ENCODE measurements around the gene AJAP1.

The AJAP1 gene

DNA sequence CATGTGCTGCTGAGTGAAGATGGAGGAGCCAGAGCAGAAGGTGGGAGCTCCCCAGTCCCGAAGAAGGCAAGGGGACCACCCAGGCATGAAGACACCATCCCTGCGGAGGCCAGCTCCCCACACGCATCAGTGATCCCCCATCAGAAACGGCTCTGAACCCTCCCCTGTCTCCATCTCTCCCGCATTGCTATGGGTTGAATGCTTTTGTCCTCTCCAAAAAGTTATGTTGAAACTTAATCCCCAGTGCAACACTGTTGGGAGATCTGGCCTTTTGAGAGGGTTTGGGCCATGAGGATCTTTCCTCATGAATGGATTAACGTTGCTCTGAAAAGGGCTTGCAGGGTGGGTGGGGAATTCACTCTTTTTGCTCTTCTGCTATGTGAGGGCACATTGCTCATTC, 147.6 kb downstream of the AJAP1 start:
- no peak overlapping the region for H3K4me3 ChIP-seq (replicated peaks; ENCODE audit: low read depth, low read length)
- no peaks in the 10 kb centered on the region for H3K27me3 ChIP-seq (replicated peaks; ENCODE audit: control insufficient read depth, insufficient read depth, low read length)
- TF ChIP-seq, protein P1, sequence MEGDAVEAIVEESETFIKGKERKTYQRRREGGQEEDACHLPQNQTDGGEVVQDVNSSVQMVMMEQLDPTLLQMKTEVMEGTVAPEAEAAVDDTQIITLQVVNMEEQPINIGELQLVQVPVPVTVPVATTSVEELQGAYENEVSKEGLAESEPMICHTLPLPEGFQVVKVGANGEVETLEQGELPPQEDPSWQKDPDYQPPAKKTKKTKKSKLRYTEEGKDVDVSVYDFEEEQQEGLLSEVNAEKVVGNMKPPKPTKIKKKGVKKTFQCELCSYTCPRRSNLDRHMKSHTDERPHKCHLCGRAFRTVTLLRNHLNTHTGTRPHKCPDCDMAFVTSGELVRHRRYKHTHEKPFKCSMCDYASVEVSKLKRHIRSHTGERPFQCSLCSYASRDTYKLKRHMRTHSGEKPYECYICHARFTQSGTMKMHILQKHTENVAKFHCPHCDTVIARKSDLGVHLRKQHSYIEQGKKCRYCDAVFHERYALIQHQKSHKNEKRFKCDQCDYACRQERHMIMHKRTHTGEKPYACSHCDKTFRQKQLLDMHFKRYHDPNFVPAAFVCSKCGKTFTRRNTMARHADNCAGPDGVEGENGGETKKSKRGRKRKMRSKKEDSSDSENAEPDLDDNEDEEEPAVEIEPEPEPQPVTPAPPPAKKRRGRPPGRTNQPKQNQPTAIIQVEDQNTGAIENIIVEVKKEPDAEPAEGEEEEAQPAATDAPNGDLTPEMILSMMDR (IDR thresholded peaks at IDR 0.05; ENCODE audit: insufficient read depth, low read length, poor library complexity, severe bottlenecking): no peak
- H3K36me3 ChIP-seq (ENCODE audit: control insufficient read depth, insufficient read depth, low read length): no peaks in the 10 kb centered on the region
- no peak for DNase-seq (ENCODE audit: extremely low read depth, insufficient read length)

DNA sequence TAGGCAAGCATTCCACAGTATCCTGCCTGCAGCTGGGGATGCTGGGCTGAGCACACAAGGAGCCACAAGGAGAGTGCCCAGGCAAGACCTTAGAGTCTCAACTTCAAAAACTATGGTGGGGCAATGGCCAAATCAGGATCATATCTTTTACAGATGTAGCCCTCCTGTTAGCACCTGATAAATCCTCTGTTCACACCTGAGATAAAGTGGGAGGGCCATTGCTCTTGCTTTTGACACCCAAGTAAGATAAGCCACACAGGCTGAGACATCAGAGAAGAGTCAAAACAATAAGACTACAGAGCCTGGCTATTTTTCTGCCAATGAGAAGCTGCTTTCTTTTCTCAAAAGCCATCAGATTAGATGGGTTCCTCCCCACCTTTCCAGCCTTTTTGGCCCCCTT, 148.9 kb downstream of the AJAP1 start:
- DNase-seq (ENCODE audit: extremely low read depth, insufficient read length): no peak
- TF ChIP-seq, protein P1 (IDR thresholded peaks at IDR 0.05; ENCODE audit: insufficient read depth, low read length, poor library complexity, severe bottlenecking): no peak
- Histone ChIP-seq H3K4me3 (replicated peaks; ENCODE audit: low read depth, low read length) (no peak overlapping the region), H3K36me3 (ENCODE audit: control insufficient read depth, insufficient read depth, low read length) (no peaks in the 10 kb centered on the region), H3K27me3 (replicated peaks; ENCODE audit: control insufficient read depth, insufficient read depth, low read length) (no peaks in the 10 kb centered on the region)

- DNase-seq (ENCODE audit: extremely low read depth, insufficient read length): no peak
- Histone ChIP-seq H3K4me3 (replicated peaks; ENCODE audit: low read depth, low read length) (no peak overlapping the region), H3K27me3 (replicated peaks; ENCODE audit: control insufficient read depth, insufficient read depth, low read length) (no peaks in the 10 kb centered on the region), H3K36me3 (ENCODE audit: control insufficient read depth, insufficient read depth, low read length) (no peaks in the 10 kb centered on the region)
- TF ChIP-seq, protein P1 (IDR thresholded peaks at IDR 0.05; ENCODE audit: insufficient read depth, low read length, poor library complexity, severe bottlenecking): no peak
Observed at GRCh38 chr1:4805987-4806386, 151.6 kb downstream of the AJAP1 start.

DNA sequence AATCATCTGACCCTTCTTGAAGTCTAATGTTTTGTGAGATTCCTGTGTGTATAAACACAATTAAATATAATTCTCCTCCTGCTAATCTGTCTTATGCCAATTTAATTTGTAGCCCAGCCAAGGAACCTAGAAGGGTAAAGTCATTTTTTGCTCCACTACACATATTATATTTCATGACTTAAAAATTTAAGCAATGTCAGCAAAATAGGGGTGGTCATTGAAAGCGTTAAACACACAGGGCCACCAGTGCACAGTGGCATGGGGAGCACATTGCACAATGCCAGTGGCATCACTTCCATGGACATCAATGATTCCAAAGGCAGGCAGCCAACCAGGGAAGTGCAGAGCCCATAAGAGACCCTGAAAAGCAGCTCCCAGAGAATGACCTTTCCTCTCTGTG, 166.1 kb downstream of the AJAP1 start:
- Histone ChIP-seq H3K27me3 (replicated peaks; ENCODE audit: control insufficient read depth, insufficient read depth, low read length) (no peaks in the 10 kb centered on the region), H3K4me3 (replicated peaks; ENCODE audit: low read depth, low read length) (no peak overlapping the region), H3K36me3 (ENCODE audit: control insufficient read depth, insufficient read depth, low read length) (no peaks in the 10 kb centered on the region)
- TF ChIP-seq, protein P1 (IDR thresholded peaks at IDR 0.05; ENCODE audit: insufficient read depth, low read length, poor library complexity, severe bottlenecking): no peak
- no peak for DNase-seq (ENCODE audit: extremely low read depth, insufficient read length)

- Histone ChIP-seq H3K36me3 (ENCODE audit: control insufficient read depth, insufficient read depth, low read length) (no peaks in the 10 kb centered on the region), H3K27me3 (replicated peaks; ENCODE audit: control insufficient read depth, insufficient read depth, low read length) (no peaks in the 10 kb centered on the region), H3K4me3 (replicated peaks; ENCODE audit: low read depth, low read length) (no peak overlapping the region)
- TF ChIP-seq, protein P1 (IDR thresholded peaks at IDR 0.05; ENCODE audit: insufficient read depth, low read length, poor library complexity, severe bottlenecking): peak; percentile 52
- no peak for DNase-seq (ENCODE audit: extremely low read depth, insufficient read length)
Observed at GRCh38 chr1:4825800-4826450, 171.5 kb downstream of the AJAP1 start.

DNA sequence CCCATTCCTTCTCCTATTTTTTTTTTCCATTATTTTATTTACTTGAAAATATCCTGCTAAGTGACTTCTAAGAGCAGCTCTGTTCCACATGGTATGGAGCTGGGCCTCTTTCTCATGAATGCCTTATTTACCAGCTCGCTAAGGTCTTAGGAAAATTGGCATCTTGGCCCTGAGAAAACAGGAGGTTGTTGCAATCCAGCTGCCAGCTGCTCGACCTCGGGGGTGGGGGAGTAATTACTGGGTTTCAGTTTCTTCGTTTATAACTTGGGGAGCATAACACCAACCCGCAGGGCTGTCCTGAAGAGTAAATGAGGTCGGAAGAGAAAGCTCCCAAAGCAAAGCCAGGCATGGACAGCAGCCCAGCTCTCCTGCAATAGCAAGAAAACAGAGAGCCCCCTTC, 176.3 kb downstream of the AJAP1 start:
- no peak for DNase-seq (ENCODE audit: extremely low read depth, insufficient read length)
- TF ChIP-seq, protein P1 (IDR thresholded peaks at IDR 0.05; ENCODE audit: insufficient read depth, low read length, poor library complexity, severe bottlenecking): no peak
- Histone ChIP-seq H3K36me3 (ENCODE audit: control insufficient read depth, insufficient read depth, low read length) (no peaks in the 10 kb centered on the region), H3K27me3 (replicated peaks; ENCODE audit: control insufficient read depth, insufficient read depth, low read length) (no peaks in the 10 kb centered on the region), H3K4me3 (replicated peaks; ENCODE audit: low read depth, low read length) (no peak overlapping the region)

Data from GM06990 (cell line).